MM.1S (cell line): ENCODE data around the gene ORC5.

Experiments
- EZH2 ChIP-seq: fragments of 300-600 bp; sonication (generic); optimal IDR thresholded peaks from 2 replicates; pipeline ENCODE3; 2017; ENCODE audit warnings: low read depth, mild to moderate bottlenecking, antibody characterized with exemption, low read length, mixed read lengths
- EZH2phosphoT487 ChIP-seq: fragments of 300-600 bp; sonication (generic); IDR thresholded peaks from 2 replicates; pipeline ENCODE4 v1.6.1; 2018; ENCODE audit warnings: antibody characterized with exemption, low read length
- TF ChIP-seq, protein P1 (sequence below): fragments of 300-600 bp; sonication (generic); IDR thresholded peaks from 2 replicates; pipeline ENCODE4 v1.5.1; 2016; ENCODE audit warnings: antibody characterized with exemption, low read length, mixed read lengths

DNA sequence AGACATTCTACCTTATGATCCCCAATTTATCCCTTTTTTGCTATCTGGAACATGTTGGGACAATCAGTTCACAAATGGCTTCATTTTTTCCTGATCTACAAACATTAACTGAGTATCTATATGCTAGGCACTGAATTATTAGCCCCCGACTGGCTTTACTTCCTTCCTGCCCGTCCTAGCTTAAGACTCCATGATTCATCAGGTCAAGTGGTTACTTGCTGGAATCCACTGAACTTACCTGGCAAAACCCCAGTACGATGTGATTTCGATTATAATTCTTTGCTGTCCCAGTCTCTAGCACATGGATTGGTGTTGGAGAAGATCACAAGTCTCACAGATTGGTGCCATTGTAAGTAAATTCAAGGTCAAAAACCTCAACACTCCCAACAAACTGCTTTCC, 77.1 kb downstream of the ORC5 start:
- TF ChIP-seq, protein P1, sequence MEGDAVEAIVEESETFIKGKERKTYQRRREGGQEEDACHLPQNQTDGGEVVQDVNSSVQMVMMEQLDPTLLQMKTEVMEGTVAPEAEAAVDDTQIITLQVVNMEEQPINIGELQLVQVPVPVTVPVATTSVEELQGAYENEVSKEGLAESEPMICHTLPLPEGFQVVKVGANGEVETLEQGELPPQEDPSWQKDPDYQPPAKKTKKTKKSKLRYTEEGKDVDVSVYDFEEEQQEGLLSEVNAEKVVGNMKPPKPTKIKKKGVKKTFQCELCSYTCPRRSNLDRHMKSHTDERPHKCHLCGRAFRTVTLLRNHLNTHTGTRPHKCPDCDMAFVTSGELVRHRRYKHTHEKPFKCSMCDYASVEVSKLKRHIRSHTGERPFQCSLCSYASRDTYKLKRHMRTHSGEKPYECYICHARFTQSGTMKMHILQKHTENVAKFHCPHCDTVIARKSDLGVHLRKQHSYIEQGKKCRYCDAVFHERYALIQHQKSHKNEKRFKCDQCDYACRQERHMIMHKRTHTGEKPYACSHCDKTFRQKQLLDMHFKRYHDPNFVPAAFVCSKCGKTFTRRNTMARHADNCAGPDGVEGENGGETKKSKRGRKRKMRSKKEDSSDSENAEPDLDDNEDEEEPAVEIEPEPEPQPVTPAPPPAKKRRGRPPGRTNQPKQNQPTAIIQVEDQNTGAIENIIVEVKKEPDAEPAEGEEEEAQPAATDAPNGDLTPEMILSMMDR = no peak
- TF ChIP-seq EZH2phosphoT487 = no peak
- no peak for TF ChIP-seq EZH2
